ENCODE data around the gene NCSTN. TPM values are rescaled to one million over a fixed set of nuclear protein-coding genes. Genes with fewer than 3 reads are reported as not detected.

Gene NCSTN
- polyA plus RNA-seq, 3 donors, result 125 to 238 (median 145) TPM

DNA sequence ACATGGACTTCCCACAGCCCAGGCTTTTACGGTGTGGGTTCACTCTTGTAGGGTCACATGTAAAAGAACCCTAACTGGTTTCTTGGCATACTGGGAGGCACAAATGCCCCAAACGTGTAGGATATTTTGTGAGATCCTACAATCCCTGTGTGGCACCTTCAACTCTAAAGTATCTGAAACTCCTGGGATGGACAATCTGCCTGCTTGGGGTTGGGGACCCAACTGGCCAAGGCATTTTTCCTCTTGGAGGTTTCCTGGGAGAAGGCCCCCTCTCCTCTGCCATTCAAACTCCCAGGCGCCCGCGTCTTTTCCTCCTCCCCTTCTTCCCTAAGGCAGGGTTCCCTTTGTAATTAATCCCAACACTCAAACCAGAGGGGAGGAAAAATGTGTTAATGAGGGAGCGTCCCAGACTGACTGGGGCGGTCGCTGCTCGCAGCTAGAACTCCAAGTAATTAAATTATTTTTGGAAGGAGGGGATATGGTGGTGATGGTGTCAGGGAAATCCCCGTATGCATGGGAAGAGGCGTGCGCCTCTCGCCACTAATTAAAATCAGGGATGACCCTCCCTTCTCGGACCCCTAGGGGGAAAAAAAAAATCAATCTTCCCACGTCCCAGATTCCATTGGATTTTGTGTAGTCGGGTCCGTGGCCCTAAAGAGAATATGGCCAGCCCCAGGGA lies 56.5 kb downstream of the NCSTN start:
- Mint-ChIP-seq H3K9me3 (peaks cover 0 to 2% (median 0%) of the 10 kb centered on the region in 7 donors), H3K4me1 (peaks cover 29% of the 10 kb centered on the region), H3K27ac (no peak overlapping the region), H3K27me3 (ENCODE audit: low read depth in 3 of 3) (peaks cover 28 to 33% (median 29%) of the 10 kb centered on the region in 3 donors), H3K4me3 (peak overlapping the region; percentile 44 to 64), H3K36me3 (peaks cover 0 to 8% of the 10 kb centered on the region in 2 donors)
- H3K9me3 ChIP-seq (replicated peaks in 1 of 2; ENCODE audit: control insufficient read depth in 1 of 2, insufficient read depth in 1 of 2, low read length in 2 of 2), result no peaks in the 10 kb centered on the region
- peak overlapping the region; percentile 61 for H3K4me2 ChIP-seq (replicated peaks; ENCODE audit: extremely low read depth, low read length, poor library complexity, severe bottlenecking)
- no peak for TF ChIP-seq CTCF (IDR thresholded peaks at IDR 0.05)
- H2AFZ ChIP-seq (ENCODE audit: insufficient read depth, low read depth, low read length, poor library complexity, severe bottlenecking), result peak overlapping the region; percentile 36
- peaks cover 9 to 12% of the 10 kb centered on the region in 2 donors for H3K4me1 ChIP-seq (ENCODE audit: control insufficient read depth in 1 of 2, insufficient read depth in 2 of 2, low read length in 2 of 2)
- H4K20me1 ChIP-seq (ENCODE audit: insufficient read depth, low read length), result no peaks in the 10 kb centered on the region
- peak overlapping the region in 1 of 3 experiments; percentile 70 for H3K4me3 ChIP-seq (replicated peaks in 1 of 3; ENCODE audit: low read depth in 2 of 3, low read length in 3 of 3)
- no peak overlapping the region for H3K27ac ChIP-seq (ENCODE audit: low read depth in 1 of 2, low read length in 2 of 2)
- peaks cover 18 to 26% of the 10 kb centered on the region in 2 donors for H3K27me3 ChIP-seq (ENCODE audit: control insufficient read depth in 2 of 2, insufficient read depth in 2 of 2, low read length in 2 of 2)
- intact Hi-C loops (cut with micrococcal nuclease), result no loop called here
- H3K9ac ChIP-seq (ENCODE audit: insufficient read depth, low read length, poor library complexity, severe bottlenecking), result no peak overlapping the region
- H3K79me2 ChIP-seq (ENCODE audit: insufficient read depth, low read length), result no peaks in the 10 kb centered on the region
- H3K36me3 ChIP-seq (replicated peaks in 1 of 2; ENCODE audit: control insufficient read depth in 1 of 2, insufficient read depth in 2 of 2, low read length in 2 of 2), result no peaks in the 10 kb centered on the region
- 45% methylated on average over 4 of the region's 17 CpGs for WGBS (ENCODE audit: insufficient coverage)
- DNase-seq, result no peak

DNA sequence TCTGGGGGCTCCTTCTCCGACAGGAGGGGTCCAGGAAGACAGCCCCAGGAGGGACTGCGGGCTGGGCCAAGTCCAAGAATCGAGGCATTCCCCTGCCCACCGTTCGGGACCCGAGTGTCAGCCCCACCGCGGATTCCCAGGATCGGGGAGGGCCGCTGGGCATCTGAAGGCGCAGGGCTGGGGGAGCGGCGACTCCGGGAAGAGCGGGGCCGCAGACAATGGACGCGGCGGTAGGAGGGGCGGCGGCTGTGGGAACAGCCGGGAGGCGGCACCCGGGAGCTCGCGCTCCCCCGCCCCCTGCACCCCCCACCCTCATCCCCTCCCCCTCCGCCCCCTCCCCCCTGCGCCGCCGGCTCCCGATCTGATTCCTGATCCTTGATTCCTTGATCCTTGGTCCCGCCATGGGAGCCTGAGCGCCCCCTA lies 57.1 kb downstream of the NCSTN start, which contains the start of gene VANGL2:
TSS of gene VANGL2 (plus strand) at position 342 of the 423 bp plus-strand sequence. CDS start 15,274 bp downstream, outside the sequence.
- Mint-ChIP-seq H3K27me3 (ENCODE audit: low read depth in 3 of 3) (peaks cover 28 to 35% (median 29%) of the 10 kb centered on the region in 3 donors), H3K9me3 (peaks cover 0 to 2% (median 0%) of the 10 kb centered on the region in 7 donors), H3K27ac (no peak within 1 kb of the TSS), H3K4me3 (peak within 1 kb of the TSS; percentile 49 to 77), H3K4me1 (peaks cover 29% of the 10 kb centered on the region), H3K36me3 (peaks cover 0 to 8% of the 10 kb centered on the region in 2 donors)
- H3K4me1 ChIP-seq (ENCODE audit: control insufficient read depth in 1 of 2, insufficient read depth in 2 of 2, low read length in 2 of 2), result peaks cover 9 to 12% of the 10 kb centered on the region in 2 donors
- peak within 1 kb of the TSS; percentile 75 for H3K4me2 ChIP-seq (replicated peaks; ENCODE audit: extremely low read depth, low read length, poor library complexity, severe bottlenecking)
- no peak for TF ChIP-seq CTCF (IDR thresholded peaks at IDR 0.05)
- H3K27me3 ChIP-seq (ENCODE audit: control insufficient read depth in 2 of 2, insufficient read depth in 2 of 2, low read length in 2 of 2), result peaks cover 18 to 26% of the 10 kb centered on the region in 2 donors
- peak within 1 kb of the TSS; percentile 30 for H3K9ac ChIP-seq (ENCODE audit: insufficient read depth, low read length, poor library complexity, severe bottlenecking)
- DNase-seq, result peak; percentile 12 to 21 (median 19)
- no peaks in the 10 kb centered on the region for H3K79me2 ChIP-seq (ENCODE audit: insufficient read depth, low read length)
- H3K27ac ChIP-seq (ENCODE audit: low read depth in 1 of 2, low read length in 2 of 2), result no peak within 1 kb of the TSS
- intact Hi-C loops (cut with micrococcal nuclease), result no loop called here
- peak within 1 kb of the TSS; percentile 67 for H2AFZ ChIP-seq (ENCODE audit: insufficient read depth, low read depth, low read length, poor library complexity, severe bottlenecking)
- no peaks in the 10 kb centered on the region for H4K20me1 ChIP-seq (ENCODE audit: insufficient read depth, low read length)
- H3K9me3 ChIP-seq (replicated peaks in 1 of 2; ENCODE audit: control insufficient read depth in 1 of 2, insufficient read depth in 1 of 2, low read length in 2 of 2), result no peaks in the 10 kb centered on the region
- WGBS (ENCODE audit: insufficient coverage), result 1% methylated on average over 13 of the region's 34 CpGs
- H3K4me3 ChIP-seq (replicated peaks in 1 of 3; ENCODE audit: low read depth in 2 of 3, low read length in 3 of 3), result peak within 1 kb of the TSS; percentile 12 to 70 (median 20)
- no peaks in the 10 kb centered on the region for H3K36me3 ChIP-seq (replicated peaks in 1 of 2; ENCODE audit: control insufficient read depth in 1 of 2, insufficient read depth in 2 of 2, low read length in 2 of 2)

All from CD14-positive monocyte (primary cell).